ENCODE measurements around the gene MATK.

GRCh38 chr19:3803114-3803888 lies 17.1 kb upstream of the MATK start:
- TF ChIP-seq, protein P1, sequence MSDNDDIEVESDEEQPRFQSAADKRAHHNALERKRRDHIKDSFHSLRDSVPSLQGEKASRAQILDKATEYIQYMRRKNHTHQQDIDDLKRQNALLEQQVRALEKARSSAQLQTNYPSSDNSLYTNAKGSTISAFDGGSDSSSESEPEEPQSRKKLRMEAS (CRISPR knock-in tag; IDR thresholded peaks at IDR 0.05): no peak
- TF ChIP-seq, protein P2, sequence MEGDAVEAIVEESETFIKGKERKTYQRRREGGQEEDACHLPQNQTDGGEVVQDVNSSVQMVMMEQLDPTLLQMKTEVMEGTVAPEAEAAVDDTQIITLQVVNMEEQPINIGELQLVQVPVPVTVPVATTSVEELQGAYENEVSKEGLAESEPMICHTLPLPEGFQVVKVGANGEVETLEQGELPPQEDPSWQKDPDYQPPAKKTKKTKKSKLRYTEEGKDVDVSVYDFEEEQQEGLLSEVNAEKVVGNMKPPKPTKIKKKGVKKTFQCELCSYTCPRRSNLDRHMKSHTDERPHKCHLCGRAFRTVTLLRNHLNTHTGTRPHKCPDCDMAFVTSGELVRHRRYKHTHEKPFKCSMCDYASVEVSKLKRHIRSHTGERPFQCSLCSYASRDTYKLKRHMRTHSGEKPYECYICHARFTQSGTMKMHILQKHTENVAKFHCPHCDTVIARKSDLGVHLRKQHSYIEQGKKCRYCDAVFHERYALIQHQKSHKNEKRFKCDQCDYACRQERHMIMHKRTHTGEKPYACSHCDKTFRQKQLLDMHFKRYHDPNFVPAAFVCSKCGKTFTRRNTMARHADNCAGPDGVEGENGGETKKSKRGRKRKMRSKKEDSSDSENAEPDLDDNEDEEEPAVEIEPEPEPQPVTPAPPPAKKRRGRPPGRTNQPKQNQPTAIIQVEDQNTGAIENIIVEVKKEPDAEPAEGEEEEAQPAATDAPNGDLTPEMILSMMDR (IDR thresholded peaks at IDR 0.05): no peak
- TF ChIP-seq E2F4 (CRISPR knock-in tag; IDR thresholded peaks at IDR 0.05; ENCODE audit: borderline replicate concordance, low read depth): no peak
- no peak for TF ChIP-seq ATF3 (CRISPR knock-in tag; conservative IDR thresholded peaks at IDR 0.05)
- TF ChIP-seq SP1 (CRISPR knock-in tag; conservative IDR thresholded peaks at IDR 0.05): no peak
- no peak for TF ChIP-seq FOXP1 (CRISPR knock-in tag; IDR thresholded peaks at IDR 0.05; ENCODE audit: borderline replicate concordance)
- TF ChIP-seq JAZF1 (CRISPR knock-in tag; IDR thresholded peaks at IDR 0.05): no peak
- no peak for TF ChIP-seq ESRRA (CRISPR knock-in tag; IDR thresholded peaks at IDR 0.05; ENCODE audit: borderline replicate concordance)
- no peak for TF ChIP-seq NR2C2 (CRISPR knock-in tag; IDR thresholded peaks at IDR 0.05)
- no peak for TF ChIP-seq RELA (CRISPR knock-in tag; IDR thresholded peaks at IDR 0.05; ENCODE audit: borderline replicate concordance)
- TF ChIP-seq AFF4 (CRISPR knock-in tag; IDR thresholded peaks at IDR 0.05; ENCODE audit: borderline replicate concordance): no peak
- TF ChIP-seq NR3C1 (CRISPR knock-in tag; conservative IDR thresholded peaks at IDR 0.05; ENCODE audit: low read depth): no peak
- TF ChIP-seq TEAD4 (CRISPR knock-in tag; IDR thresholded peaks at IDR 0.05): no peak
